22Rv1 (cell line): ENCODE data around the gene KCNF1.

ENCODE experiments used
- ZFX ChIP-seq: fragments of 450-650 bp; IDR thresholded peaks from 2 replicates; pipeline ENCODE4 v1.6.1; 2017; ENCODE audit warnings: antibody characterized with exemption, borderline replicate concordance
- TF ChIP-seq, protein P1 (sequence below): fragments of 450-650 bp; IDR thresholded peaks from 2 replicates; pipeline ENCODE4 v1.5.1; 2017; ENCODE audit warnings: mild to moderate bottlenecking

DNA sequence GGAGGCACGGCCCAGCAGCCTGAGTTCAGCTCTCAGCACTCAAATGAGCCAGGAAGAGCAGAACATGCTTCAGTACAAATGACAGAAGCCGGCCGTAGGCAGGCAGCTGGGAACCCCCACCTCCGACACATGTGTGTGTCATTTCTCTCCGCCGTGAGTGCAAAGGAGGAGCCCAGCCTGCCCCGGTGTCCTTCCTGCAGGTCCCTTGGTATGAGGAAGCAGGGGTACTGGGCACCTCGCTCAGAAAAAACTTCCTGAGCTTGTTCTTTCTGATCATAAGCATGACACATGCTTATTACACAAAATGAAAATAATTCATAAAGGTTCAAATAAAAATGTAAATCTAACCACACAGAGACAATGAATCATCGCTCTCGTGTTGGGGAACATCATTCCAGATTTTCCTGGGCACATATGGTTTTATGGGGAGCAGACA, 35.3 kb downstream of the KCNF1 start:
- TF ChIP-seq, protein P1, sequence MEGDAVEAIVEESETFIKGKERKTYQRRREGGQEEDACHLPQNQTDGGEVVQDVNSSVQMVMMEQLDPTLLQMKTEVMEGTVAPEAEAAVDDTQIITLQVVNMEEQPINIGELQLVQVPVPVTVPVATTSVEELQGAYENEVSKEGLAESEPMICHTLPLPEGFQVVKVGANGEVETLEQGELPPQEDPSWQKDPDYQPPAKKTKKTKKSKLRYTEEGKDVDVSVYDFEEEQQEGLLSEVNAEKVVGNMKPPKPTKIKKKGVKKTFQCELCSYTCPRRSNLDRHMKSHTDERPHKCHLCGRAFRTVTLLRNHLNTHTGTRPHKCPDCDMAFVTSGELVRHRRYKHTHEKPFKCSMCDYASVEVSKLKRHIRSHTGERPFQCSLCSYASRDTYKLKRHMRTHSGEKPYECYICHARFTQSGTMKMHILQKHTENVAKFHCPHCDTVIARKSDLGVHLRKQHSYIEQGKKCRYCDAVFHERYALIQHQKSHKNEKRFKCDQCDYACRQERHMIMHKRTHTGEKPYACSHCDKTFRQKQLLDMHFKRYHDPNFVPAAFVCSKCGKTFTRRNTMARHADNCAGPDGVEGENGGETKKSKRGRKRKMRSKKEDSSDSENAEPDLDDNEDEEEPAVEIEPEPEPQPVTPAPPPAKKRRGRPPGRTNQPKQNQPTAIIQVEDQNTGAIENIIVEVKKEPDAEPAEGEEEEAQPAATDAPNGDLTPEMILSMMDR = no peak
- TF ChIP-seq ZFX = no peak
